OCI-LY3 (cell line): ENCODE data around the gene RSL1D1.

Source experiments
- H2AFZ ChIP-seq: fragments of 200-600, 300-600 bp; shearing (Covaris generic); 2 replicates; pipeline ENCODE4 v1.6.0; 2014; ENCODE audit warnings: antibody characterized with exemption, low read depth, low read length
- H3K27ac ChIP-seq: fragments of 200-600, 300-600 bp; sonication (generic); 2 replicates; pipeline ENCODE4 v1.5.1; 2014; ENCODE audit warnings: mild to moderate bottlenecking, low read length, moderate library complexity, mixed read lengths
- H3K27me3 ChIP-seq: fragments of 200-600, 300-600 bp; sonication (generic); 2 replicates; pipeline ENCODE4 v1.6.1; 2014; ENCODE audit warnings: low read depth, low read length, mixed read lengths
- H3K36me3 ChIP-seq: fragments of 200-600, 300-600 bp; sonication (generic); replicated peaks from 2 replicates; pipeline ENCODE3; 2014; ENCODE audit warnings: low read depth, low read length, mixed read lengths
- H3K4me1 ChIP-seq: fragments of 300-600, 200-600 bp; sonication (generic); 2 replicates; pipeline ENCODE4 v1.6.1; 2014; ENCODE audit warnings: low read length, mixed read lengths
- H3K4me2 ChIP-seq: fragments of 200-600, 300-600 bp; sonication (generic); 2 replicates; pipeline ENCODE4 v1.6.1; 2014; ENCODE audit warnings: low read length, mixed read lengths
- H3K4me3 ChIP-seq: fragments of 300-600, 200-600 bp; sonication (generic); 2 replicates; pipeline ENCODE4 v1.5.1; 2014; ENCODE audit warnings: antibody characterized with exemption, mild to moderate bottlenecking, low read length, moderate library complexity
- H3K79me2 ChIP-seq: fragments of 300-600, 200-600 bp; shearing (Covaris generic); 2 replicates; pipeline ENCODE4 v1.6.1; 2014; ENCODE audit warnings: mild to moderate bottlenecking, low read length, mixed read lengths
- H3K9ac ChIP-seq: fragments of 300-600, 200-600 bp; shearing (Covaris generic); 2 replicates; pipeline ENCODE4 v1.6.0; 2014; ENCODE audit warnings: mild to moderate bottlenecking, low read length, moderate library complexity
- H3K9me3 ChIP-seq: fragments of 200-600, 300-600 bp; shearing (Covaris generic); 2 replicates; pipeline ENCODE4 v1.6.1; 2014; ENCODE audit warnings: low read length, mixed read lengths; ENCODE audit not compliant: insufficient read depth
- H4K20me1 ChIP-seq: fragments of 200-600, 300-600 bp; sonication (generic); 2 replicates; pipeline ENCODE4 v1.6.1; 2016; ENCODE audit warnings: low read length, mixed read lengths; ENCODE audit not compliant: insufficient read depth
- EZH2phosphoT487 ChIP-seq: fragments of 200-600 bp; shearing (Covaris generic); IDR thresholded peaks from 2 replicates; pipeline ENCODE4 v1.6.1; 2018; ENCODE audit warnings: antibody characterized with exemption, mixed run types, low read depth
- TF ChIP-seq, protein P1 (sequence below): fragments of 200-600, 300-600 bp; sonication (generic); IDR thresholded peaks from 2 replicates; pipeline ENCODE4 v1.5.1; 2014; ENCODE audit warnings: antibody characterized with exemption, low read length, low read depth

The RSL1D1 gene

GRCh38 chr16:11892761-11893160 is 41.4 kb upstream of the RSL1D1 start:
- Histone ChIP-seq H3K9me3 (no peaks in the 10 kb centered on the region), H3K4me2 (no peak overlapping the region), H4K20me1 (peaks cover 1% of the 10 kb centered on the region; the same call in 1 of the 2 replicates), H2AFZ (no peak overlapping the region), H3K27ac (no peak overlapping the region), H3K9ac (no peak overlapping the region), H3K4me1 (no peaks in the 10 kb centered on the region), H3K27me3 (no peaks in the 10 kb centered on the region), H3K4me3 (no peak overlapping the region), H3K79me2 (peaks cover 23% of the 10 kb centered on the region), H3K36me3 (peaks cover 28% of the 10 kb centered on the region)
- no peak for TF ChIP-seq EZH2phosphoT487
- TF ChIP-seq, protein P1, sequence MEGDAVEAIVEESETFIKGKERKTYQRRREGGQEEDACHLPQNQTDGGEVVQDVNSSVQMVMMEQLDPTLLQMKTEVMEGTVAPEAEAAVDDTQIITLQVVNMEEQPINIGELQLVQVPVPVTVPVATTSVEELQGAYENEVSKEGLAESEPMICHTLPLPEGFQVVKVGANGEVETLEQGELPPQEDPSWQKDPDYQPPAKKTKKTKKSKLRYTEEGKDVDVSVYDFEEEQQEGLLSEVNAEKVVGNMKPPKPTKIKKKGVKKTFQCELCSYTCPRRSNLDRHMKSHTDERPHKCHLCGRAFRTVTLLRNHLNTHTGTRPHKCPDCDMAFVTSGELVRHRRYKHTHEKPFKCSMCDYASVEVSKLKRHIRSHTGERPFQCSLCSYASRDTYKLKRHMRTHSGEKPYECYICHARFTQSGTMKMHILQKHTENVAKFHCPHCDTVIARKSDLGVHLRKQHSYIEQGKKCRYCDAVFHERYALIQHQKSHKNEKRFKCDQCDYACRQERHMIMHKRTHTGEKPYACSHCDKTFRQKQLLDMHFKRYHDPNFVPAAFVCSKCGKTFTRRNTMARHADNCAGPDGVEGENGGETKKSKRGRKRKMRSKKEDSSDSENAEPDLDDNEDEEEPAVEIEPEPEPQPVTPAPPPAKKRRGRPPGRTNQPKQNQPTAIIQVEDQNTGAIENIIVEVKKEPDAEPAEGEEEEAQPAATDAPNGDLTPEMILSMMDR, result no peak

GRCh38 chr16:11890231-11890965 is 39.1 kb upstream of the RSL1D1 start:
- TF ChIP-seq, protein P1, result no peak
- TF ChIP-seq EZH2phosphoT487, result no peak
- no peak overlapping the region for H3K4me3 ChIP-seq
- no peak overlapping the region for H2AFZ ChIP-seq
- H3K79me2 ChIP-seq, result peaks cover 7% of the 10 kb centered on the region
- no peaks in the 10 kb centered on the region for H3K9me3 ChIP-seq
- peaks cover 45% of the 10 kb centered on the region for H3K36me3 ChIP-seq
- no peaks in the 10 kb centered on the region for H3K27me3 ChIP-seq
- no peak overlapping the region for H3K4me2 ChIP-seq
- H3K27ac ChIP-seq, result no peak overlapping the region
- H3K9ac ChIP-seq, result no peak overlapping the region
- H3K4me1 ChIP-seq, result no peaks in the 10 kb centered on the region
- H4K20me1 ChIP-seq, result no peaks in the 10 kb centered on the region

DNA sequence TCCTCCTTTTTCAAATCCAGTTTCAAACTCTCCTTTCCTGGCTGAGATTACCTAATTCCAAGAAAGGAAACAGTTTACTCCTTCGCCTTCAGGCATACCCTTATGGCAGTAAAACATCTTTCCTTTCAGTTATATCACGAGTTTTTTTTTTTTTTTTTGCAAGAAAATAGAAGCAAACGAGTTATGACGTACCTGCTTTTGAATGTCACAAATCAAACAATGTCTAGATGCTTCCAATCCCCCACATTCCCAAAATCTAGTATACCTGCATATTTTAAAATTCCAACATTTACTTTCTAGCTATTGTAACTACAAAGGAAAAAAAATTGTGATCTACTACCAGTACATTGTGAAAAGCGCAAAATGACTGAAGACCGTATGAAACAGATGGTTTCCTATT is 35.5 kb upstream of the RSL1D1 start:
- no peak overlapping the region for H3K4me3 ChIP-seq
- H2AFZ ChIP-seq, result no peak overlapping the region
- H3K4me2 ChIP-seq, result no peak overlapping the region
- no peaks in the 10 kb centered on the region for H3K79me2 ChIP-seq
- H3K9me3 ChIP-seq, result no peaks in the 10 kb centered on the region
- no peaks in the 10 kb centered on the region for H3K4me1 ChIP-seq
- H3K36me3 ChIP-seq, result peaks cover 49% of the 10 kb centered on the region
- no peak overlapping the region for H3K9ac ChIP-seq
- no peaks in the 10 kb centered on the region for H4K20me1 ChIP-seq
- no peaks in the 10 kb centered on the region for H3K27me3 ChIP-seq
- no peak overlapping the region for H3K27ac ChIP-seq
- no peak for TF ChIP-seq EZH2phosphoT487
- TF ChIP-seq, protein P1, result no peak

DNA sequence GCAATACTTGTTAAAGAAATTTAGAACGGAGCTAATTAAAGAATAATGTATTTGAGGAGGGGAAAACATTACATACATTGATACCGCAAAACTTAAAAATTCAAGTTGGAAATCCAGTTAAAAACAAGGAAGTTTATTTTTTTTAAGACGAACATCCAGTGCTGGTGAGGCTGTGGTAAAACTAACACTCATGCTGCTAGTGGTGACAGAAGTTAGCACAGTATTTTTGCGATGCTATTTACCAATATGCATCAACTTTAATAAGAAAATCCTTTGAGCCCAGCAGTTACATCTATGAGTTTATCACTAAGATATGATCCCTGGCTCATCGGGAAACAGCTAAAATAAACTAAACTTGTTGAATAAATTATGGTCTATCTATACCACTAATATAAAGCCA is 32.7 kb upstream of the RSL1D1 start:
- H3K27ac ChIP-seq, result no peak overlapping the region
- H3K27me3 ChIP-seq, result no peaks in the 10 kb centered on the region
- no peak for TF ChIP-seq EZH2phosphoT487
- TF ChIP-seq, protein P1, result no peak
- H3K36me3 ChIP-seq, result peaks cover 52% of the 10 kb centered on the region
- no peaks in the 10 kb centered on the region for H3K4me1 ChIP-seq
- no peak overlapping the region for H3K4me3 ChIP-seq
- H3K9me3 ChIP-seq, result no peaks in the 10 kb centered on the region
- no peak overlapping the region for H3K9ac ChIP-seq
- H4K20me1 ChIP-seq, result no peaks in the 10 kb centered on the region
- H2AFZ ChIP-seq, result no peak overlapping the region
- H3K4me2 ChIP-seq, result no peak overlapping the region
- no peaks in the 10 kb centered on the region for H3K79me2 ChIP-seq
